Type B pancreatic cell (in vitro differentiated cells): ENCODE measurements around the gene HILPDA. TPM values are rescaled to one million over a fixed set of nuclear protein-coding genes. Genes with fewer than 3 reads are reported as not detected.
"Not testable (repeated sequence)": the region's sequence is repeated elsewhere in the genome, so short reads cannot be mapped to it uniquely, and the experiment has no call there.

Experiments used
- DNase-seq: peaks from one replicate; pipeline ENCODE4 v3.0.0; 2021; ENCODE audit warnings: mixed read lengths; ENCODE audit not compliant: unreplicated experiment; ENCODE audit errors: extremely low spot score
- H3K27ac Mint-ChIP-seq: 2 replicates; pipeline ENCODE4 v1.8.0; 2021; ENCODE audit warnings: mild to moderate bottlenecking, mixed read lengths
- H3K27me3 Mint-ChIP-seq: 2 replicates; pipeline ENCODE4 v1.8.0; 2021; ENCODE audit warnings: mixed read lengths
- H3K36me3 Mint-ChIP-seq: 2 replicates; pipeline ENCODE4 v1.8.0; 2021; ENCODE audit warnings: mixed read lengths
- H3K4me1 Mint-ChIP-seq: one replicate; pipeline ENCODE4 v1.8.0; 2021; ENCODE audit warnings: mixed read lengths; ENCODE audit not compliant: unreplicated experiment
- H3K4me3 Mint-ChIP-seq: 2 replicates; pipeline ENCODE4 v1.8.0; 2021; ENCODE audit warnings: mild to moderate bottlenecking, mixed read lengths
- H3K9me3 Mint-ChIP-seq: 2 replicates; pipeline ENCODE4 v1.8.0; 2021; ENCODE audit warnings: mixed read lengths
- CTCF ChIP-seq: fragments of 200-600 bp; sonication (generic); conservative IDR thresholded peaks from 2 replicates; pipeline ENCODE4 v1.5.0; 2021; ENCODE audit warnings: antibody characterized with exemption, mild to moderate bottlenecking
- total RNA-seq: library from RNA; stranded (reverse); gene quantifications from 2 replicates; pipeline ENCODE4 v1.2.1, GENCODE V29; 2021; ENCODE audit warnings: low replicate concordance

The HILPDA gene
- total RNA-seq, 1 donor from 2014 or later = 36.0 TPM

GRCh38 chr7:128452552-128452951 lies 3.1 kb upstream of the HILPDA start:
- DNase-seq = no peak
- peaks cover 12% of the 10 kb centered on the region for H3K4me1 Mint-ChIP-seq
- H3K36me3 Mint-ChIP-seq = no peaks in the 10 kb centered on the region
- no peaks in the 10 kb centered on the region for H3K9me3 Mint-ChIP-seq
- TF ChIP-seq CTCF = no peak
- H3K27ac Mint-ChIP-seq = peak overlapping the region; percentile 10
- peaks cover 8% of the 10 kb centered on the region for H3K27me3 Mint-ChIP-seq
- no peak overlapping the region for H3K4me3 Mint-ChIP-seq

GRCh38 chr7:128453836-128454804 lies 1.6 kb upstream of the HILPDA start:
- Mint-ChIP-seq H3K27ac (peak overlapping the region; percentile 70), H3K27me3 (peaks cover 8% of the 10 kb centered on the region), H3K9me3 (no peaks in the 10 kb centered on the region)

GRCh38 chr7:128454808-128455542 lies 703 bp upstream of the HILPDA start:
- H3K27ac Mint-ChIP-seq = peak overlapping the region; percentile 93
- peaks cover 33% of the 10 kb centered on the region for H3K4me1 Mint-ChIP-seq
- no peaks in the 10 kb centered on the region for H3K9me3 Mint-ChIP-seq

More at GRCh38 chr7:128453836-128454804, 1.6 kb upstream of the HILPDA start:
- peak; percentile 79 for DNase-seq
- Mint-ChIP-seq H3K36me3 (peaks cover 10% of the 10 kb centered on the region), H3K4me1 (peaks cover 26% of the 10 kb centered on the region), H3K4me3 (peak overlapping the region; percentile 92)
- TF ChIP-seq CTCF = no peak

GRCh38 chr7:128456255-128456725 lies 612 bp downstream of the HILPDA start:
- peak overlapping the region; percentile 93 for H3K27ac Mint-ChIP-seq
- H3K36me3 Mint-ChIP-seq = peaks cover 18% of the 10 kb centered on the region
- peaks cover 33% of the 10 kb centered on the region for H3K4me1 Mint-ChIP-seq

More at GRCh38 chr7:128454808-128455542, 703 bp upstream of the HILPDA start:
- peaks cover 8% of the 10 kb centered on the region for H3K27me3 Mint-ChIP-seq
- peak overlapping the region; percentile 92 for H3K4me3 Mint-ChIP-seq
- H3K36me3 Mint-ChIP-seq = peaks cover 18% of the 10 kb centered on the region
- TF ChIP-seq CTCF = peak; percentile 50
- DNase-seq = no peak

GRCh38 chr7:128457385-128457784 lies 1.7 kb downstream of the HILPDA start:
- not testable (repeated sequence) for H3K27me3 Mint-ChIP-seq, H3K9me3 Mint-ChIP-seq, DNase-seq
- H3K36me3 Mint-ChIP-seq = peaks cover 18% of the 10 kb centered on the region
- H3K27ac Mint-ChIP-seq = peak overlapping the region; percentile 93
- peaks cover 33% of the 10 kb centered on the region for H3K4me1 Mint-ChIP-seq
- peak overlapping the region; percentile 92 for H3K4me3 Mint-ChIP-seq

More at GRCh38 chr7:128456255-128456725, 612 bp downstream of the HILPDA start:
- H3K27me3 Mint-ChIP-seq = peaks cover 8% of the 10 kb centered on the region
- DNase-seq = no peak
- H3K9me3 Mint-ChIP-seq = no peaks in the 10 kb centered on the region
- no peak for TF ChIP-seq CTCF
- H3K4me3 Mint-ChIP-seq = peak overlapping the region; percentile 92
